Muscle of arm (tissue), 12 donors: ENCODE data around the gene FAM78A. TPM values are rescaled to one million over a fixed set of nuclear protein-coding genes. Genes with fewer than 3 reads are reported as not detected.
"Not testable (repeated sequence)": the region's sequence is repeated elsewhere in the genome, so short reads cannot be mapped to it uniquely, and the experiment has no call there.

ENCODE experiments used
- DNase-seq: peaks from one replicate; pipeline ENCODE4 v3.0.0-alpha.2; 2013
- polyA plus RNA-seq, 12 donors: library from polyadenylated mRNA; unstranded; fragments of 120-200 nt; gene quantifications; one replicate each; pipeline ENCODE4 v1.2.1, GENCODE V29; 2013; ENCODE audit not compliant: insufficient read length in 12 of 12

The FAM78A gene
- polyA plus RNA-seq, 12 donors: 17.1 to 46.7 (median 32.3) TPM; not detected in 1

DNA sequence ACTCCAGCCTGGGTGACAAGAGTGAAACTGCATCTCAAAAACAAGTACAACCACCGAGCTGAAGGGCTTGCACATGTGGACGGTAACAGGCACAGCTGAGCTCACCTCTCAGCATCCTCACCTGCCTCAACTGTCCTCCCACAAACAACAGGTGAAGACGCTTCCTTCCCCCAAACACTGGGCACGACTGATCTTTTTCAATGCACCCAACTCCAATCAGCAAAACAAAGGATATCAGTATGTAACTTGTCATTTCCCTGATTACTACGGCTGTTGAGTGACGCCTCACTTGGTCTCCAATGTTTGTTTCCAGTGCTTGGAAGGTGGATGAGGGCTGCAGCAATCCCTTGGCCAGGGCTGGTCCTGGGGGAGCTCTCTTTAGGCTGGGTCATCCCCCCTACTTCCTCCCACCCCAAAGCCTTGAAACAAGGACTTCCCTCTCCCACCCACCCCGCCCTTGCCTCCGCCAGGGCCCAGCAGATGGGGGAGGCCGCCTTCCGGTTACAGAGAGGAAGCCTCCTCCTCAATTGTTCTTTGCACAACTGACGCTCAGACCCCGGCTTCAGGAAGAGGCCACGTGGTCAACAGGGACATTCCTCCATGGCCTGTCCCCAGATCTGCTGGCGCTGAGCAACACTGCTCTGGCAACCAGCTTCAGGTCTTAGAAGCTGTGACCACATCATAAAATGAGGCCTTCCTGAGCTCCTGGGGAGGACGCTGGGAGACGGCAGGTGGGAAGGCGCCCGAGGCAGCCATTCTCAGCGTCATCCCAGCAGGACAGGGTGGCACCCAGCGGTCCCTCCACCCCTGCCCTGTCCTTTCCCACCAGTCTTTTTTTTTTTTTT is 5.9 kb downstream of the FAM78A start:
- peak; percentile 52 for DNase-seq

DNA sequence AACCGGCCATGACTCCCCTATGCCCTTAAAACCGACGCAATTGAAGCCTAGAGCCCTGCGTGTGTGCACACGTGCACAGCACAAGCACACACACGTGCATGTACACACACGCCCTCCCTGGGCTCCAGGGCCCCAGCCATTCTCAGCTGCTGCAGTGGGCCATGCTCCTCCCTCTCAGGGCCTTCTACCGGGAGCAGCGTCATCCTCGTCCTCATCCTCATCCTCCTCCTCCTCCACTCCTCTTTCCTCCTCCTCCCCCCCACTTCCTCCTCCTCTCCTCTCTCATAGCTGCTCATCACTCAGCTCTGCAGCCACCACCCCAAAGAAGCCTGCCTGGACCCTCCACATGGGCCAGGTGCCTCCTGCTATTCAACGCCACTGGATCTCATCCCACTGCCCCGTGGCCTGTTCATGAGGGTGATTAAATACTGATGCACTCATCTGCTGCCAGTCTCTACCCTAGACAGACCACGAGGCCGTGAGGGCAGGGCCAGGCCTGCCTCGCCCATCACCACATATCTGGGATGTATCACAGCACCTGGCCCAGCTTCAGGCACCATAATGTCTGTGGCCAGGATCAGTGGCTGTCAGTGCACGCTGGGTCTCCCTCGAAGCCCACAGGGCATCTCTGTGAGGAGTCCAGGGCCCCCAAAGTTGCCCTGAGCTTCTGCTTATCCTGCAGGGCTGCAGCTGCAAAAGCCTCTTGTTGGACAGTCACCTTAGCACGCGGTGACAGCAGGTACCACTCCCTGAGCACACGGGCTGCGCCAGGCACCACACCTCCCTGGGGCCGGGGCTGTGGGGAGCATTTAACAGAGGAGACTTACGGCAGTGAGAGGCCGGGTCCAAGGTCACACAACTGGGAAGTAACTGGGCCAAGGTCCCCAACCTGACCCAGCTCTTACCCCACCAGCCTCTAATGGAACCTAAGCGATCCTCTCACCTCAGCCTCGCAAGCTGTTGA is 9.8 kb downstream of the FAM78A start:
- DNase-seq: no peak

DNA sequence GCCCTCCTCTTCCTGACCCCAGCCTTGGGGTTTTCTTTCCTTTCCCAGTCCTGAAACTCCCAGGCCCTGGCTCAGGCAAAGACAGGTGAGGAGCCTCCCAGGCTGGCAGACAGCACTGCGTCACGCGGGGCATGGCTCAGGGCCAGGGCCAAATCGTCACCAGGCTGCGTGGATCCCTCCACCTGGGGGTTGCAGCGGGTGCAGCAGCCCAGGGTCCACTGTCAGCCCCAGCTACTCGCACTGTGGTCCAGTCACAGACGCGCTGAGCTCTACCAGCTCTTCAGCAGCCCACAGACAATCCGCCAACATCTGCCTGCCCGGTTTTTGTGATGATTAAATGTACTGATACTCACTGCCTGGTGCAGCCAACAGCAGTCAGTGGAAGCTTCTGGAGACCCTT is 12.1 kb downstream of the FAM78A start:
- no peak for DNase-seq

DNA sequence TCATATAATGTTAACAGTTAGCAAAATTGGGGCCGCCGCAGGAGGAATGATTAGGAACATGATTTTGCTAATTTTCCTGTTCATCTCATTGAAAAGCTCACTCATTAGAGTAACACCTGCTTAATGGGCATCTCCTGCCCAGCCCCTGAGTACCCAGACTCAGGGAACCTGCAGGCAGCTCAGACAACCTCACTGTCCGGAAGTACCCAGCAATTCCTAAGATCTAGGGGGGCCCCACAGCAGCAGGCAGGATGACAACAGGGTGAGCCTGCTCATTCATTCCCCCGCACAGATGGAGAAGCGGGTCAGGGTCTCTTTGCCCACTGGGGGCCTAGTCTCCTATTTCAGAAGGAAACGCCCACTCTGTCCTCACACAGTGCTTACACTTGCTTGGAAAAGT is 12.6 kb downstream of the FAM78A start:
- DNase-seq: no peak

DNA sequence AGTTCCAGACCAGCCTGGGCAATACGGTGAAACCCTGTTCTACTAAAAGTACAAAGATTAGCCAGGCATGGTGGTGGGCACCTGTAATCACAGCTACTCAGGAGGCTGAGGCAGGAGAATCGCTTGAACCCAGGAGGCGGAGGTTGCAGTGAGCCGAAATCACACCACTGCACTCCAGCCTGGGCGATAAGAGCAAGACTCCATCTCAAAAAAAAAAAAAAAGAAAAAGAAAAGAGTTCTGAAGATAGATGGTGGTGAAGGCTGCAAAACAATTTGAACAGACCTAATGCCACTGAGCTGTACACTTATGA is 13.3 kb downstream of the FAM78A start:
- not testable (repeated sequence) for DNase-seq

DNA sequence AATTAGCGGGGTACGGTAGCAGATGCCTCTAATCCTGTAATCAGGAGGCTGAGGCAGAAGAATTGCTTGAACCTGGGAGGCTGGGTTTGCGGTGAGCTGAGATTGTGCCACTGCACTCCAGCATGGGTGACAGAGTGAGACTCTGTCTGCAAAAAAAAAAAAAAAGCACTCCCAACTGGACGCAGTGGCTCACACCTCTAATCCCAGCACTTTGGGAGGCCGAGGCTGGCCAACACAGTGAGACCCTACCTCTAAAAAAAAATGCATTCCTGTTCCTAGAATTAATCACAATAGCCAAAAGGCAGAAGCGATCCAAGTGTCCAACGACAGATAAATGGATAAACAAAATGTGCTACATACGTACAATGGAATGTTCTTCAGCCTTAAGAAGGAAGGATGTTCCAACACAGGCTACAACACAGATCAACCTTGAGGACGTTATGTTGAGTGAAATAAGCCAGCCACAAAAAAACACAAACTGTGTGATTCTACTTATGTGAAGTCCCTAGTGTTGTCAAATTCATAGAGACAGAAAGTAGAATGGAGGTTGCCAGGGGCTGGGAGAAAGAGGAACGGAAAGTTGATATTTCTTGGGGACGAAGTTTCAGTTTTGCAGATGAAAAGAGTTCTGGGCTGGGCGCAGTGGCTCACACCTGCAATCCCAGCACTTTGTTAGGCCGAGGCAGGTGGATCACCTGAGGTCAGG is 13.8 kb downstream of the FAM78A start:
- DNase-seq: no peak

DNA sequence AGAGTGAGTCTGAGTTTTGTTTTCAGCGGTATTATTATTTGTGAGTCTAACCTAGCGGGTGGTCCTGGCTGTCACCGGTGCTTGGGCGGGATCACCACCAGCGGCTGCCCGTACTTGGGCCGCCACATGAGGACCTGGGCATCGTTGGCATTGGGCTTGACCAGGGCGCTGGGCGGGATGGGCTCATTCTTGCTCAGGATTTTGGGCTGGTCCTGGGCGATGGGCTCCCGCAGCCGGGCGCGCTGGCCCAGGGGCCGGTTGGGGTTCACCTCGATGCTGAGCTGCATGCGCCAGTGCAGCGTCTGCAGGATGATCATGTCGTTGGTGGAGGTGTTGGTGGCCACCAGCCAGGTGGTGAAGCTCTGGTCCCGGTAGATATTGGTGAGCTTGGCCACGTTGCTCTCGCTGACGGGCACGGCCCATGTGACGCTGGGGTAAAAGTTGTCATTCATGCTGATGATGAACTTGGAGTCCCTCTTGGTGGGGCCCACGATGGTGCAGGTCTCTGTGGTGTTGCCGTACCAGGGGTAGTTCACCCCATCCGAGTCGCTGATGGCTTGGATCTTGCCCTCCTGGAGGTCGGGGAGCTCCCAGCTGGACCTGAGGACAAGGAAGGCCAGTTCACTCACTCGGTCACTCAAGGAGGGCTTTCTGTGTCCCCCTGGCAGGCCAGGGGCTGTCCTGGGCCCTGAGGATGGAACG is 15.4 kb downstream of the FAM78A start:
- no peak for DNase-seq

DNA sequence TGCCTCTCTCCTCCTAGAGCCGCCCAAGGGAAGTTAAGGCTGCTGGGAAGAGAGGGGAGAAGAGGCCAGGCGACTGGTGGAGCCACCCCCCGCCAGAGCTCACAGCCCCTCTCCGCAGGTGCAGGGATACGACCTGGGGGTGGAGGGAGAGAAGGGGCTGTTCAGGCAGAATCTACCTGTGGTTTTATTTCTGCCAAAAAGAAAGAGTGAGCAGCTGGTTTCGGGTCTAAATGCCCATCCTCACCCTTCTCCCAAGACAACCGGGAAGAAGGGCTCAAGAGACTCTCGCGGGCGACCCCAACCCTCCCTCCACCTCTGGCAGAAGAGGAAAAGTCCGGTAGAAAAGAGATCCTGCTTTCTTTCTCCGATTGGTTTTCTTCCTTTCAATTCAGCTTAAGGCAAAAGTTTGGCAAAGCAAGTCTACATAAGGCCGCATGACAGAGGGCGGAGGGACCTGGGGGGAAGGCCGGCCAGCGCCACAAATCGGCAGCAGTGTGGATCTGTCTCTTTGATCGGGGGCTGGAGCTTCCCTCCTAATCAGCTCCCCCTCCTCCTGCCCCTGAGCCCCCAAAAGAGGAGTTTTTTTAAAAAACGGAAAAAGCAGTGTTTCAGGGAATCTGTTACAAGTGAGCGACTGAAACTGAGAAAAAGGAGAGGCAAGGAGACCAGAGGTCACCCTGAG is 16.3 kb downstream of the FAM78A start:
- no peak for DNase-seq

DNA sequence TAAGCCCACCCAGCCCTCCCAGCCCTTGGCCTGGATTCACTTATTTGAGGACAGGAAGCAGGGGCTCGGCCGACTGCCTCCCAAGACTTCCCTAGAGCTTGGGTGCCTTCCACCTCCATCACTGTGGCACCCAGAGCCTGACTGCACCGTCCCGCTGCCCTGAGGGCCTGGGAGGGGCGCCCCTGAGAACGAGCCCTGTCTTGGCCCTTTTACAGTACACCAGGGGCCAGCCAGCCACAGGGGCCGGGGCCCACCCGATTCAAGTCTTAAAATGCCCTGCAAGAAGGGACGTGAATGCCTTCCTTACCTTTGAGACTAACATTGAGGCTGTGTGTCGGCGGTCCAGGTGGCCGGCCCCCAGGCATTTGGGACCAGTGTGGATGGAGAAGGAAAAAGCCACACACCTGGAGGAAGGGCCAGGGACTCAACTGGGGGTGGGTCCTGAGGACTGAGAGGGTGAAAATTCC is 16.8 kb downstream of the FAM78A start:
- no peak for DNase-seq

DNA sequence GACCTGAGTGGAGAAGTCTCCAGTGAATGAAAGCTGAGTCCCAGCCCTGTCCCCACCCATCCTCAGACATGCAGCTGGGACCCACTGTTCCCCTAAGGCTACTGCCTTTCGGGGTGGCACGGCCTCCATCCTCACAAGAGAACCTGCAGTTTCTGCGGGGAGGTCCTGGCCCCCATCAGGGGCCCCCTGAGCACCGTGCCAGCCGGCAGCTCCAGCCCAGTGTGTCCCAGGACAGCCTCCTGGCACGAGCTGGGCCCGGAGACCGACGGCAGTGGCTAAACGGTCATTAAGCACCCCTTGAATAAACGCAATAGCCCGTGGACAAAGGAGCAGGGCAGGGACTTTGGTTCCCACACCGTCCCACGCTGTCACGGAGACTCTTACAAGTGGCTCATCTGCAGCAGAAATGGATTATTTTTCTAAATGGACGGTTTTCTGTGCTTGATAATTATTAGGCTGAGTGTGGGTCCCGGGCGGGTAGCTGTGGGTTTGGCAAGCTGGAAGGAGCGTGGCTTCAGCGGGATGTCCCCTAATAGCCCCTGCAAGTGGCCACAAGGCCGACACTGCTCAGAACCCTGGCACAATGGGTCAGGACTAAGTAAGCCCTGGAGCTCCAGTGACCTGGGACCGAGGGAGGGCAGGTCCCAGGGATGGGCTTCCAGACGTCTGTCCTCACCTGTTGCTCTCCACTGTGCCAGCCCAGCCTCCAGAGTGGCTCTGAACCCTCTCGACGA is 17.4 kb downstream of the FAM78A start:
- no peak for DNase-seq

DNA sequence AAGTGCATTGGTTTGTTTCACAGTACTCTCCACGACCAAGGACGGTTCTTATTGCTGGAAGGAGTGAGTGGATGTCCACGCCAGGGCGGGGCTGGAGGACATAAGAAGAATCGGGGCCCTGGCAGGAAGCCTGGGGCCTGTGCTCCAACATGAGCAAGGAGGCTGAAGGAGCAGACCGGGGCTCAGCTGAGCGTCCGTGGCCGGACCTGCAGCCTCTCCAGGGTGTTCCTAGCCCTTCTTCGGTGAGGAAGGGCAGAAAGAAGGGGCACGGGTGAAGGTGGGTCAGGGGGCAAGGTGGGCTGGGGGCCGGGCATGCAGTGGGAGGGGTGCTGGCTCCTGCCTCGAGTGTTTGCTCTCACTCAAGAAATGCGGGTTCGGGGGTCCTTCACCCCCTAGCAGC is 18.1 kb downstream of the FAM78A start:
- no peak for DNase-seq

DNA sequence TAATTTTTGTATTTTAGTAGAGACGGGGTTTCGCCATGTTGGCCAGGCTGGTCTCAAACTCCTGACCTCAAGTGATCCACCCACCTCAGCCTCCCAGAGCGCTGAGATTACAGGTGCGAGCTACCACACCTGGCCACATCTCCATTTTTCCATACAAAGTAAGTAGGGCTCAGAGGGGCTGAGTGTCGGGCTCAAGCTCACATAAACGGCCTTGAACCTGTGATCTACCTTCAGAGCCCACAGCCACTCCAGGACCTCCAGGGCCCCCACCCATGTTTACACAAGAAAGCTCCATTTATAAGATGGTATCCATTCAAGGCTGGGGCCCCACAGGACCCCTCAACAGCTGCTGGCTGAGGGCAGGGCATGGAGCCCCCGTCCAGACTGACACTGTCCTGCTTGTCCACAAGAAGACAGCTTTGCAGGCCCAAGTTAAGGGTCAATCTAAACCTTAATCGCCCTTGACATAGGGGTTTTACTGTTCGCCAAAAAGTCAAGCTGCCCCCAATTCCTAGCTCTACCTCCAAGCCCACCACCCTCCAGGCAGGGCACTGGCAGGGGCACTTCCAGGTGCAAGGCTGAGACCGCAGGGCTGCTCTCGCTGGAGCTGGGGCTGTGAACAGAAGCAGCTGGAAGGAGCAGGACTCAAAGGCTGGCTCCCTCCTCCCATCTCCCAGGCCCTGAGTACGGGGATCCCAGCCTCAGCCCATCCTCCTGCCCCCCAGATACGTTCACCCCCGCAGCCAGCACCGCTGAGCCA is 18.9 kb downstream of the FAM78A start:
- no peak for DNase-seq

DNA sequence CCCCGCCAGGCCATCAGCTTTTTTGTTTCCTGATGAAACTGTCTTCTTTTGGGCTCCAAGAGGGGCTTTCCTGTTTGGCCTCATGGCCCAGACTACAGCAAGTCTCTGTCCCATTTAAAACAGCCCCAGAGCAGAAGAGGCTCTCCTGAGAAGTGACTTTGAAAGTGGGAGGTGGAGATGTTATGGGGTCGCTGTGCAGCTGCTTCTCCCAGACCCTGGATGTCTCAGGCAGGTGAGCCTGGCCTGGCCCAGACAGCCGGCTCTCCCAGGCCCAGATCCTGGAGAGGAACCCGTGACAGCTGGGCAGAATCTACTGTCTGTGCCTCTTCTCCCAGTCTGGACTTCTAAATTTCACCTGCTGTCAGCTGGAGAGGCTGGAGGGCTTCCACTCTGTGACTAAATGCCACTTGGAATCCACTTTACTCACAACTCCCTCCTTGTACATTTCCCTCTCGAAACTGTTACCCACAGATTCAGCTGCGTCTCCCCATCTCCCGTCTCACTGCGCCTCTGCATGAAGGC is 20.6 kb downstream of the FAM78A start:
- DNase-seq: no peak

DNA sequence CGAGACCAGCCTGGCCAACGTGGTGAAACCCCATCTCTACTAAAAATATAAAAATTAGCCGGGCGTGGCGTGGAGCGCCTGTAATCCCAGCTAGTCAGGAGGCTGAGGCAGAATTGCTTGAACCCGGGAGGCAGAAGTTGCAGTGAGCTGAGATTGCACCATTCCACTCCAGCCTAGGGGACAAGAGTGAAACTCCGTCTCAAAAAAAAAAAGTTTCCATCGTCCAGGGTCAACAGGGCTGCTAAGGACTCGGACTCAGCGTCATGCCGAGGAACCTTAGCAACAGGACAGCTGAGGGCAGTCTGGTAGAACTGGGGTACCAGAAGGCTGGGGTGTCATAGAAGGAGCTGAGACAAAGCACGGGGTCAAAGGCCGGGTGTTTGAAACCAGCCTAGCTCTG is 21.7 kb downstream of the FAM78A start:
- DNase-seq: no peak

DNA sequence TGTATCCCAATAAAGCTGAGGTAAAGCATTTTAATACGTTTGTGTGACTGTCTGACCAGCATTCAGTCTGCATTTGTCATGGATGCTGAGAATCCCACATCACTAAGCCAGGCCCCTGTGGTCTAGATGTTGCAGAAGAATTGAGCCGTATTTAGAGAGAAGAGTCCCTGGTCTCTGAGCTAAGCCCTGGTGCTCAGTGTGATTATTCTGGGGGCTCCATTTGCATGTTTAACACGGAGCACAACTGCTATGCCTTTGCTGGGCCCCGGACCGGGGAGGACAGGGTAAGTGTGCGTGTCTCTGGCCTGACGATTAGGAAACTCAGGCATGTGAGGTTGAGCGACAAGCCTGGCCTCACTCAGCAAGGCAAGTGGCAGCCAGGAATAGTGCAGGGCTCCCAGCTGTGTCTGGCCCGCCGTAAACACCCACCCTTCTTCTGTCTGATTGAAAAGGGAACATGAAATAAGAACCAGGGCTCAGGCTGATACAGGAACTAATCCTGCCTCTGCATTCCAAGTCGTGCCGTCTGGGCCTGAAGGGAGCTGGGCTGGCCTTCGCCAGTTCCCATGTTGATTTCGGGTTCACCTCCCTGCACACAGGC is 22.3 kb downstream of the FAM78A start:
- no peak for DNase-seq

DNA sequence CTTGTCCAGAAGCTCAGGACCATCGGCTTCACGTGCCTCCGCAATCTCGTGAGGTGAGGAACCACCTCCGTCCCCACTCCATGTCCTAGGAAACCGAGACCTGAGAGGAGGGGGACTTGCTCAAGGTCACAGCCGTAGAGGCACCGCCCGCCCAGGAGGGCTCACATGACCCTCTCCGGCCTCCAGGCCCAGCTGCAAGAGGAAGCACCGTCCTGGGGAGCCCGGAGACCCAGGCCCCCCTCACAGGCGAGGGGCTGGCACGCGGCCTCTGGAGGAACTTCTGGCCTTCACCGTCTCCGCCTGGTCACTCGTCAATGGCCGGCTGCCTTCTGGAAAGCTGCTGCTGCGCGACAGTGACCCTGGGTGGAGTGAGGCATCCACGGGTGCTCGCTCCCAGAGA is 24.2 kb downstream of the FAM78A start:
- no peak for DNase-seq

DNA sequence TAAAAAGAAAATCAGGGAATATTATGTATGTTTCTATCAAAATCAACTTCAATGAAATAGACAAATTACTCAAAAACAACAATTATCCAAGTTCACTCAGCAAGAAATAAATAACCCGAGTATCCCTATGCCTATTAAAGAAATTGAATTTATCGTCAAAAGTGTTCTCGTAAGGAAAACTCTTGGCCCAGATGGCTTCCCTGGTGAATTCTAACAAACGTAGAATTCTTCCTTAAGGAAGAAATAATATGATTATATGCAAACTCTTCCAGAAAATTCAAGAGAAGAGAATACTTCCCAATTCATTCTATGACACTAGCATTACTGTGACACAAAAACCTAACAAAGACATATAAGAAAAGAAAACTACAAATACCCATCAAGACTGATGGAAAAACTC is 29.7 kb downstream of the FAM78A start:
- no peak for DNase-seq

DNA sequence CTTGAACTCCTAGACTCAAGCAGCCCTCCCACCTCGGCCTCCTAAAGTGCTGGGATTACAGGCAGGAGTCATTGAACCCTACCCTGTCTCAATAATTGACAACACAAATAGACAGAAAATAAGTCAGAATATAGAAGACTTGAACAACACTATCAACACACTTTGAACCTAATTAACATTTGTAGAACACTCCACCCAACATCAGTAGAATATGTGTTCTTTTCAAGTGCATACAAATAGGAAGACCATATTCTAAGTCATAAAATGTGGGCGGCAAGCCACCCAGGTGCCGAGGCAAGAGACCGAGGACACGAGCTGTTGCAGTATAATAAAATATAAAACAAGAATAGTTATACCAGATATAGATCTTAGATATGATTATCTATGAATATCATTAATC is 32.0 kb downstream of the FAM78A start:
- DNase-seq: not testable (repeated sequence)
